HL-60 (cell line): Measurements from ENCODE around the gene CTNNA3.

Source experiments
- DNase-seq, 2 experiments: peaks; one replicate each; pipeline ENCODE4 v3.0.0-alpha.2; 2010 to 2020; ENCODE audit warnings: low read depth in 1 of 2, low spot score in 1 of 2
- H3K27ac ChIP-seq: fragments of 250-450 bp; sonication (Bioruptor Pico); replicated peaks from 2 replicates; pipeline ENCODE4 v1.5.1; 2020; ENCODE audit warnings: mild to moderate bottlenecking, moderate library complexity
- H3K27me3 ChIP-seq: fragments of 250-450 bp; sonication (Bioruptor Pico); 2 replicates; pipeline ENCODE4 v1.5.1; 2021; ENCODE audit warnings: mild to moderate bottlenecking, moderate library complexity; ENCODE audit not compliant: insufficient read depth, poor library complexity, severe bottlenecking
- H3K4me3 ChIP-seq: replicated peaks from 2 replicates; pipeline ENCODE4 v1.5.1; 2011; ENCODE audit warnings: mild to moderate bottlenecking, control low read depth, low read length; ENCODE audit not compliant: insufficient read depth
- GABPA ChIP-seq: IDR thresholded peaks from 2 replicates; pipeline ENCODE4 v1.6.1; 2012; ENCODE audit warnings: low read depth
- POLR2AphosphoS5 ChIP-seq: IDR thresholded peaks from 2 replicates; pipeline ENCODE4 v1.6.1; 2012; ENCODE audit warnings: low read depth
- SPI1 ChIP-seq: IDR thresholded peaks from 2 replicates; pipeline ENCODE4 v1.6.1; 2012; ENCODE audit warnings: low read depth, mild to moderate bottlenecking, borderline replicate concordance
- TF ChIP-seq, protein P1 (sequence below): IDR thresholded peaks from one replicate; pipeline ENCODE4 v1.5.1; 2011; ENCODE audit warnings: low read length, control low read depth, inconsistent platforms; ENCODE audit not compliant: insufficient read depth
- TF ChIP-seq, protein P2 (sequence below): IDR thresholded peaks from 2 replicates; pipeline ENCODE4 v1.6.1; 2012; ENCODE audit warnings: low read depth; ENCODE audit not compliant: insufficient replicate concordance

The CTNNA3 gene

DNA sequence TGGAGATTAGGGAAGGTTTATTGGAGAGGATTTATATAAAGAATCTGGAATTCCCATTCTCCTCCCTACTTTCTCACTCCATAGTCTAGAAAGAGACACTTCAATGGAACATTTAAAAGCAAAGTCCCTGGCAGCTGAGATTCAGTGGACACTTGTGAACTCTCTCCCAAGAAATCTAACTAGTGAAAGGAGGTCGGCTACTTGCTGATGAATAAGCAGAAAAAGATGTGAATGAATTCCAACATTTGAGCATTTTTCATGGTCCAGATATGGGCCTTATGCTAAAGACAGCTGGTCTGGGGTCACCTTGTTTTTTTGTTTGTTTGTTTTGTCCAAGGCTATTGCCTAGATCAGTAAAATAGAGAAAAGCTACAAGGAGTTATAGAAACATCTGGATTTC is 911.2 kb downstream of the CTNNA3 start:
- DNase-seq, result no peak

DNA sequence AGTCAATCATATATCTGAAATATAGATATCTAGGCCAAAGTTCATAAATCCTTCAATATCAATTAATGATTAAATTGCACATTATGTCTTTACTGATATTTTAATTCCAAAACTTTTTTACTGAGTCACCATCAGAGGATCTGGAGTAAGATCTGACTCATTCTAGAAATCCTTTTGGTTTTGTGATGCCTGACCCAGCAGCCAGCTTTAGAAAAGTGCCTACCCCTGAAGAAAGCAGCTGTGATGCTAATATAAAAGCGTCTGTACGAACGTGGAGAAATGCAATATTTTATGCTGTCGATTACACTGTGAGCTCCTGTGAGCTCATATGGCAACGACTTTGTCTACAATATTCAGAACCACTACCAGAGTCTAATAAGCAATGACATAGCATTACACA is 912.7 kb downstream of the CTNNA3 start:
- no peak overlapping the region for H3K27ac ChIP-seq
- no peaks in the 10 kb centered on the region for H3K27me3 ChIP-seq
- TF ChIP-seq, protein P1, sequence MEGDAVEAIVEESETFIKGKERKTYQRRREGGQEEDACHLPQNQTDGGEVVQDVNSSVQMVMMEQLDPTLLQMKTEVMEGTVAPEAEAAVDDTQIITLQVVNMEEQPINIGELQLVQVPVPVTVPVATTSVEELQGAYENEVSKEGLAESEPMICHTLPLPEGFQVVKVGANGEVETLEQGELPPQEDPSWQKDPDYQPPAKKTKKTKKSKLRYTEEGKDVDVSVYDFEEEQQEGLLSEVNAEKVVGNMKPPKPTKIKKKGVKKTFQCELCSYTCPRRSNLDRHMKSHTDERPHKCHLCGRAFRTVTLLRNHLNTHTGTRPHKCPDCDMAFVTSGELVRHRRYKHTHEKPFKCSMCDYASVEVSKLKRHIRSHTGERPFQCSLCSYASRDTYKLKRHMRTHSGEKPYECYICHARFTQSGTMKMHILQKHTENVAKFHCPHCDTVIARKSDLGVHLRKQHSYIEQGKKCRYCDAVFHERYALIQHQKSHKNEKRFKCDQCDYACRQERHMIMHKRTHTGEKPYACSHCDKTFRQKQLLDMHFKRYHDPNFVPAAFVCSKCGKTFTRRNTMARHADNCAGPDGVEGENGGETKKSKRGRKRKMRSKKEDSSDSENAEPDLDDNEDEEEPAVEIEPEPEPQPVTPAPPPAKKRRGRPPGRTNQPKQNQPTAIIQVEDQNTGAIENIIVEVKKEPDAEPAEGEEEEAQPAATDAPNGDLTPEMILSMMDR, result no peak
- no peak for TF ChIP-seq POLR2AphosphoS5
- TF ChIP-seq, protein P2, sequence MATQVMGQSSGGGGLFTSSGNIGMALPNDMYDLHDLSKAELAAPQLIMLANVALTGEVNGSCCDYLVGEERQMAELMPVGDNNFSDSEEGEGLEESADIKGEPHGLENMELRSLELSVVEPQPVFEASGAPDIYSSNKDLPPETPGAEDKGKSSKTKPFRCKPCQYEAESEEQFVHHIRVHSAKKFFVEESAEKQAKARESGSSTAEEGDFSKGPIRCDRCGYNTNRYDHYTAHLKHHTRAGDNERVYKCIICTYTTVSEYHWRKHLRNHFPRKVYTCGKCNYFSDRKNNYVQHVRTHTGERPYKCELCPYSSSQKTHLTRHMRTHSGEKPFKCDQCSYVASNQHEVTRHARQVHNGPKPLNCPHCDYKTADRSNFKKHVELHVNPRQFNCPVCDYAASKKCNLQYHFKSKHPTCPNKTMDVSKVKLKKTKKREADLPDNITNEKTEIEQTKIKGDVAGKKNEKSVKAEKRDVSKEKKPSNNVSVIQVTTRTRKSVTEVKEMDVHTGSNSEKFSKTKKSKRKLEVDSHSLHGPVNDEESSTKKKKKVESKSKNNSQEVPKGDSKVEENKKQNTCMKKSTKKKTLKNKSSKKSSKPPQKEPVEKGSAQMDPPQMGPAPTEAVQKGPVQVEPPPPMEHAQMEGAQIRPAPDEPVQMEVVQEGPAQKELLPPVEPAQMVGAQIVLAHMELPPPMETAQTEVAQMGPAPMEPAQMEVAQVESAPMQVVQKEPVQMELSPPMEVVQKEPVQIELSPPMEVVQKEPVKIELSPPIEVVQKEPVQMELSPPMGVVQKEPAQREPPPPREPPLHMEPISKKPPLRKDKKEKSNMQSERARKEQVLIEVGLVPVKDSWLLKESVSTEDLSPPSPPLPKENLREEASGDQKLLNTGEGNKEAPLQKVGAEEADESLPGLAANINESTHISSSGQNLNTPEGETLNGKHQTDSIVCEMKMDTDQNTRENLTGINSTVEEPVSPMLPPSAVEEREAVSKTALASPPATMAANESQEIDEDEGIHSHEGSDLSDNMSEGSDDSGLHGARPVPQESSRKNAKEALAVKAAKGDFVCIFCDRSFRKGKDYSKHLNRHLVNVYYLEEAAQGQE, result no peak
- no peak for TF ChIP-seq SPI1
- TF ChIP-seq GABPA, result no peak
- DNase-seq, result no peak
- no peak overlapping the region for H3K4me3 ChIP-seq

More for the DNA sequence above, 911.2 kb downstream of the CTNNA3 start:
- TF ChIP-seq, protein P1, result no peak
- no peak for TF ChIP-seq SPI1
- TF ChIP-seq GABPA, result no peak
- TF ChIP-seq, protein P2, result no peak
- TF ChIP-seq POLR2AphosphoS5, result no peak
- H3K4me3 ChIP-seq, result no peak overlapping the region
- no peak overlapping the region for H3K27ac ChIP-seq
- H3K27me3 ChIP-seq, result no peaks in the 10 kb centered on the region

DNA sequence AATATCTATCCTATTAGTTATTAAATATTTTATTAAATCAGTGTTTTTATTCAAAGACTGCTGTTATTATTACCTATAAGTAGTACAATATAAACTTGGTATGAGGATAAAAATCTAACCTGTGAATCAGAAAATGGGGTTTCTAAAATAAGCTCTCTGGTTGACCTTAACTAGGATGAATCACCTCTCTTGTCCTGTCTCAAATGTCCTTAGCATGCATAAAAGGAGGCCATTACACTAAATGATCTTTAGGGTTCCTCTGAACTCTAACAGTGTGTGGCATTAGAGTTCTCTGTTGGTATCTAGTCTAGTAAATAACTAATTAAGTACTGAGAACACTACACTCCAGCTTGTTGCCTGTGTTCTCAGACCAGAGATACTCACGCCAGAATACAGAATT is 913.2 kb downstream of the CTNNA3 start:
- TF ChIP-seq, protein P1, result no peak
- no peak overlapping the region for H3K27ac ChIP-seq
- DNase-seq, result no peak
- no peaks in the 10 kb centered on the region for H3K27me3 ChIP-seq
- H3K4me3 ChIP-seq, result no peak overlapping the region

DNA sequence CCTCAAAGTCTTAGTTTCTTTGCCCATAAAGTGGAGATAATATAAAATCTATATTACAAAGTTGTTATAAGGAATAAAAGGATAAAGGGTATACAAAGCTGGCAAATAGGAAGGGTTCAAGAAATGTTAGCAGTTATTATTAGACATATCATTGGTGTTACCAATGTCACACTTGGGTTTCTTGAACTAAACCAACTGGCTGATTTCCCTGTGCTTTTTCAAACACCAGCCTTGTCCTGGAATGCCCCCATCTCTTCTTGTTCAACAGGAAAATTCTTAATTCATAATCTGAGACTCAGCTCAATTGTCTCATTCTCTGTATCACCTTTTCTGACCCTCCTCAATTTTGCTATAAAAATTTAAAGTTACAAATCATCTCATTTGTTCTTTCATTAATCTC is 913.9 kb downstream of the CTNNA3 start:
- Histone ChIP-seq H3K27ac (no peak overlapping the region), H3K4me3 (no peak overlapping the region), H3K27me3 (no peaks in the 10 kb centered on the region)
- no peak for DNase-seq
- TF ChIP-seq GABPA, result no peak
- TF ChIP-seq, protein P1, result no peak
- no peak for TF ChIP-seq POLR2AphosphoS5
- TF ChIP-seq, protein P2, result no peak
- no peak for TF ChIP-seq SPI1
